Upper lobe of right lung (tissue), 1 donor: ENCODE measurements around the gene EIF1B. TPM values are rescaled to one million over a fixed set of nuclear protein-coding genes. Genes with fewer than 3 reads are reported as not detected.

Source experiments
- ATAC-seq: fragments of 200-7000 bp; cut with Tn5 transposase; one replicate; pipeline ENCODE4 v1.9.1; 2020; ENCODE audit warnings: mild to moderate bottlenecking, moderate library complexity
- DNase-seq: peaks from one replicate; pipeline ENCODE4 v3.0.0-alpha.2; 2020
- H3K27ac ChIP-seq: fragments of 200-600 bp; one replicate; pipeline ENCODE4 v1.8.0; 2022
- H3K27me3 ChIP-seq: fragments of 200-600 bp; one replicate; pipeline ENCODE4 v1.8.0; 2022; ENCODE audit warnings: mild to moderate bottlenecking
- H3K36me3 ChIP-seq: fragments of 200-600 bp; one replicate; pipeline ENCODE4 v1.8.0; 2022
- H3K4me1 ChIP-seq: fragments of 200-600 bp; one replicate; pipeline ENCODE4 v1.8.0; 2022
- H3K4me3 ChIP-seq: fragments of 200-600 bp; one replicate; pipeline ENCODE4 v1.8.0; 2022; ENCODE audit warnings: mild to moderate bottlenecking
- H3K9me3 ChIP-seq: fragments of 200-600 bp; one replicate; pipeline ENCODE4 v1.8.0; 2022
- CTCF ChIP-seq: fragments of 200-600 bp; IDR thresholded peaks from one replicate; pipeline ENCODE4 v1.8.0; 2022; ENCODE audit warnings: antibody characterized with exemption
- intact Hi-C: fragments of 100-400 bp; cut with DNase I; formaldehyde crosslinking; loops from one replicate; pipeline ENCODE4 v1.11.0; 2022
- total RNA-seq: library from RNA; stranded (reverse); fragmentation: NEBNext Ultra II Directional; extraction: Animal tissue kit (Norgen Biotek cat#: 25700); gene quantifications from one replicate; pipeline ENCODE4 v1.2.1, GENCODE V29; 2021
- donor health status: DM: no; HTN: yes; CAD: no; lungs with severe emphysema.

EIF1B gene
- total RNA-seq, 1 donor from 2014 or later, result 54.4 TPM

DNA sequence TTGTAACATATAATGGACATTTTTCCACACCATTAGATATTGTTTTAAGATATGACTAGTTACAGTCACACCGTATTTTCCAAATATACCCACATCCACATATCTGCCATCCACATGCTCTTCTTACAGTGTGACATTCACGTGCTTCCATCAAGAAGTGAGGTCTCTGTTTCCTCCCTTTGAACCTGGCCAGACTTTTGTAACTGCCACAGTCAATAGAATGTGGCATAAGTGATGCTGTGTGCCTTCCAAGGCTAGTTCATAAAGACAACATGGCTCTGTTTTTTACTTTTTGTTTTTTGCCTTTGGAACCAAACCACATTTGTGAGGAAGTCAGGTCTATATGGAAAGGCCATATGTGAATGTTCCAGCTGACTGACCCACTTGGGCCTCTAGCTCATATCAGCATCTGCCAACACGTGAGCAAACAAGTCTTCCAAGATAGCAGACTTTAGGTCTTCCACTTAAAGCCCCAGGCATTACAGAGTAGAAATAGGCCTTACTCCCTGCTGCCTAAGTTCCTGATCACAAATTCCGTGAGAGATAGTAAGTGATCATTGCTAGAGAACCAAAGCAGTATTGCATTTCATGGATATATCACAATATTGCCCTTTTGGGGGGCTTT, 27.1 kb downstream of the EIF1B start:
- DNase-seq (no peak), ATAC-seq (no peak)
- Histone ChIP-seq H3K4me1 (no peaks in the 10 kb centered on the region), H3K27me3 (no peaks in the 10 kb centered on the region), H3K36me3 (no peaks in the 10 kb centered on the region), H3K27ac (no peak overlapping the region), H3K4me3 (no peak overlapping the region), H3K9me3 (no peaks in the 10 kb centered on the region)
- no peak for TF ChIP-seq CTCF
- intact Hi-C loops, result no loop called here

GRCh38 chr3:40337136-40338108, 27.9 kb downstream of the EIF1B start:
- Histone ChIP-seq H3K9me3 (no peaks in the 10 kb centered on the region), H3K27ac (no peak overlapping the region), H3K36me3 (no peaks in the 10 kb centered on the region), H3K27me3 (no peaks in the 10 kb centered on the region), H3K4me3 (no peak overlapping the region), H3K4me1 (no peaks in the 10 kb centered on the region)
- ATAC-seq, result no peak
- no peak for DNase-seq
- TF ChIP-seq CTCF, result no peak
- intact Hi-C loops, result no loop called here

DNA sequence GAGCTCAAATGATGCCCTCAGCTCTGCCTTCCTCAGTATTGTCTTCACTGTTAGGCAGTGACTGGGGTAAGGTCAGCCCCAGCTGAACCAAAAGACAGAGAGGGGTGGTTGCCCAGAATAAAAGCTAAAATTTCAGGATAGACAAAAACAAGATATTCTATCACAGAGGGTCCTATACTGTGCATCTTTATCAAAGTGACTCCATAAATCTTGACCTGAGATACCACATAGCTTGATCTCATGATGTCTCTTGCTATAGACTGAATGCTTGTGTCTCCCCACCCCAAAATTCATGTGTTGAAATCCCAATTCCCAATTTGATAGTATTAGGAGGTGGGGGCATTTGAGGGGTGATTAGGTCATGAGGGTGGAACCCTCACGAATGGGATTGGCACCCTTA, 30.4 kb downstream of the EIF1B start:
- H3K9me3 ChIP-seq, result no peaks in the 10 kb centered on the region
- TF ChIP-seq CTCF, result no peak
- H3K36me3 ChIP-seq, result no peaks in the 10 kb centered on the region
- ATAC-seq (no peak), DNase-seq (no peak)
- no peaks in the 10 kb centered on the region for H3K27me3 ChIP-seq
- no peak overlapping the region for H3K27ac ChIP-seq
- intact Hi-C loops, result no loop called here
- H3K4me3 ChIP-seq, result no peak overlapping the region
- H3K4me1 ChIP-seq, result no peaks in the 10 kb centered on the region

DNA sequence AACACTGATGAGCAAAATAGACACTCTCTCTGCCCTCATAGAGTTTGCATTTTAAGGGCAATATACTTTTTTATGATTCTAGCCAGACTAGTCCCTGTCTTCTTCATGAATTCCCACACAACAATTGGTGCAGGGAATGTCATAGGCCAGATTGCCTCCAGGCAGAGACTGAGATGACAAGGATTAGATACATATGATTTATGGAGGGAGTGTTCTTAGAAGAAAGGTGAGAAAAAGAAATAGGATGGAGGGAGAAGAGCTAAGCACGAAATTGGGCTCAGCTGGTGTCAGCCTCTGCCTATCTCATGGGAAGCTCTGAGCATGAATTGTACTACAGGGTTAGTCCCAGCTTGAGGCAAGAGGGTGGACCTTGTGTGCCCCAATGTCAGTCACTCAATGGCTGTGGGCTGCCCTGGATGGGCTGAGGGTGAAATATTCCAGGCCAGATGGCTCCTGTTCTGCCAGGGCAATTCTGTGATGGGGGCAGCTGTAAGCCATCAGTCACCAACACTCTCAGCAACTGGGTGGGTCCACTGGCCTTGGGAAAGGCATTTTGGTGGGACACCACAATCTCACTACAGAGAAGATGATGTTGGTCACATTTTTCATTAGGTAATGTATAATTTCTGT, 31.1 kb downstream of the EIF1B start:
- intact Hi-C loops, result no loop called here
- TF ChIP-seq CTCF, result no peak
- Histone ChIP-seq H3K4me3 (no peak overlapping the region), H3K36me3 (no peaks in the 10 kb centered on the region), H3K27me3 (no peaks in the 10 kb centered on the region), H3K4me1 (no peaks in the 10 kb centered on the region), H3K9me3 (no peaks in the 10 kb centered on the region), H3K27ac (no peak overlapping the region)
- ATAC-seq (no peak), DNase-seq (no peak)

- DNase-seq, result no peak
- no peak for TF ChIP-seq CTCF
- Histone ChIP-seq H3K36me3 (no peaks in the 10 kb centered on the region), H3K27ac (no peak overlapping the region), H3K27me3 (no peaks in the 10 kb centered on the region), H3K4me1 (no peaks in the 10 kb centered on the region), H3K4me3 (no peak overlapping the region), H3K9me3 (no peaks in the 10 kb centered on the region)
- intact Hi-C loops, result no loop called here
- ATAC-seq, result no peak
Observed at GRCh38 chr3:40341671-40342070, 32.2 kb downstream of the EIF1B start.
